SH-SY5Y (cell line): Measurements from ENCODE around the gene REX1BD.

Experiments used
- GATA2 ChIP-seq: IDR thresholded peaks from 2 replicates; pipeline ENCODE4 v1.6.1; 2011; ENCODE audit warnings: mild to moderate bottlenecking, low read depth, low read length
- GATA3 ChIP-seq: IDR thresholded peaks from 2 replicates; pipeline ENCODE4 v1.6.1; 2011; ENCODE audit warnings: low read depth, mild to moderate bottlenecking, low read length, moderate library complexity

GRCh38 chr19:18636969-18637629, 48.5 kb downstream of the REX1BD start, which contains the start of gene KLHL26:
- TF ChIP-seq GATA2 (no peak), GATA3 (no peak)
